H1 (cell line): ENCODE results near the gene ASAP2. TPM values are rescaled to one million over a fixed set of nuclear protein-coding genes. Genes with fewer than 3 reads are reported as not detected.

Source experiments
- ATF2 ChIP-seq: IDR thresholded peaks from 2 replicates; pipeline ENCODE4 v1.6.1; 2012; ENCODE audit warnings: low read length, inconsistent platforms
- HDAC2 ChIP-seq, 2 experiments: fragments of 300-600 bp in 1 of 2; sonication (generic) in 1 of 2; IDR thresholded peaks; 2 replicates each; pipeline ENCODE4 v1.6.1; 2011 to 2012; ENCODE audit warnings: low read depth in 2 of 2, low read length in 2 of 2, mild to moderate bottlenecking in 2 of 2, moderate library complexity in 2 of 2, borderline replicate concordance in 1 of 2, inconsistent platforms in 1 of 2
- NANOG ChIP-seq: IDR thresholded peaks from 2 replicates; pipeline ENCODE4 v1.6.1; 2011; ENCODE audit warnings: low read length, low read depth, mild to moderate bottlenecking, inconsistent platforms; ENCODE audit not compliant: insufficient read depth, poor library complexity, severe bottlenecking
- POLR2AphosphoS5 ChIP-seq: IDR thresholded peaks from 2 replicates; pipeline ENCODE4 v1.6.1; 2011; ENCODE audit warnings: low read depth, low read length
- POU5F1 ChIP-seq: IDR thresholded peaks from 2 replicates; pipeline ENCODE4 v1.6.1; 2011; ENCODE audit warnings: low read depth, mild to moderate bottlenecking, low read length, moderate library complexity
- RNF2 ChIP-seq: fragments of 200-900, 300-1000 bp; sonication (generic); IDR thresholded peaks from 2 replicates; pipeline ENCODE4 v1.7.1; 2016; ENCODE audit warnings: borderline replicate concordance, low read depth, mild to moderate bottlenecking, antibody characterized with exemption, low read length; ENCODE audit not compliant: poor library complexity, severe bottlenecking; ENCODE audit errors: missing control alignments
- SIN3A ChIP-seq, 2 experiments: IDR thresholded peaks in 1 of 2; conservative IDR thresholded peaks in 1 of 2; 2 replicates each; pipeline ENCODE4 v1.6.1; 2011 to 2012; ENCODE audit warnings: low read length in 2 of 2, improper control_type of control experiment in 1 of 2, low read depth in 1 of 2, mild to moderate bottlenecking in 1 of 2
- SP4 ChIP-seq: IDR thresholded peaks from 2 replicates; pipeline ENCODE4 v1.6.1; 2012; ENCODE audit warnings: low read length, inconsistent platforms
- SUZ12 ChIP-seq: fragments of 200-600 bp; sonication (generic); IDR thresholded peaks from 2 replicates; pipeline ENCODE4 v1.6.1; 2012; ENCODE audit warnings: mild to moderate bottlenecking, inconsistent platforms, low read length, moderate library complexity, mixed read lengths
- polyA plus RNA-seq, 7 experiments: library from polyadenylated mRNA; depleted of rRNA in 3 of 7; stranded (reverse) in 5 of 7; unstranded in 2 of 7; fragments of >200 nt in 5 of 7; fragments of 200-250 nt in 2 of 7; gene quantifications; 1 replicate in 5 of 7; 2 replicates in 1 of 7; 4 replicates in 1 of 7; pipeline versions ENCODE4 v1.2.1 to v1.2.3, GENCODE V29; 2011 to 2013; ENCODE audit warnings: missing spikeins in 2 of 7, mixed read lengths in 2 of 7
- total RNA-seq: library from RNA; stranded (reverse); fragmentation: NEBNext Ultra II Directional; extraction: Animal tissue kit (Norgen Biotek cat#: 25700); gene quantifications from 2 replicates; pipeline ENCODE4 v1.2.1, GENCODE V29; 2021

ASAP2 gene
- total and polyA plus RNA-seq, 2 of the 8 experiments (the other 6 are each of a cell fraction or from before 2014, with no cell fraction given) = 10.2 to 18.7 TPM

- TF ChIP-seq ATF2 (no peak), HDAC2 (IDR thresholded peaks at IDR 0.05; ENCODE audit: borderline replicate concordance in 1 of 2, low read depth in 2 of 2, low read length in 2 of 2) (no peak), SIN3A (conservative IDR thresholded peaks at IDR 0.05 in 1 of 2, IDR thresholded peaks at IDR 0.05 in 1 of 2; ENCODE audit: low read depth in 1 of 2, low read length in 2 of 2) (no peak), POLR2AphosphoS5 (no peak), NANOG (no peak), SUZ12 (no peak), RNF2 (no peak), SP4 (no peak), POU5F1 (no peak)
- TF ChIP-seq, all 59 proteins: peak for 0
These were observed 10.0 kb upstream of the ASAP2 start (continued) for GRCh38 chr2:9196637-9197036.
